Skeletal muscle tissue (tissue), 4 donors: ENCODE results near the gene FAM76B. TPM values are rescaled to one million over a fixed set of nuclear protein-coding genes. Genes with fewer than 3 reads are reported as not detected.

Experiments
- H3K27ac ChIP-seq: one replicate; pipeline ENCODE4 v1.7.0; 2013; ENCODE audit warnings: mild to moderate bottlenecking, low read depth, low read length, inconsistent platforms
- H3K27me3 ChIP-seq, 3 donors: one replicate each; pipeline ENCODE4 v1.7.0; 2013; ENCODE audit warnings: low read length in 3 of 3; ENCODE audit not compliant: control insufficient read depth in 3 of 3, insufficient read depth in 3 of 3
- H3K36me3 ChIP-seq, 3 donors: one replicate each; pipeline ENCODE4 v1.7.0; 2013; ENCODE audit warnings: low read length in 3 of 3; ENCODE audit not compliant: control insufficient read depth in 3 of 3, insufficient read depth in 3 of 3
- H3K4me1 ChIP-seq, 3 donors: one replicate each; pipeline ENCODE4 v1.7.0; 2013; ENCODE audit warnings: low read length in 3 of 3, mild to moderate bottlenecking in 3 of 3; ENCODE audit not compliant: control insufficient read depth in 3 of 3, insufficient read depth in 3 of 3
- H3K4me3 ChIP-seq, 3 donors: one replicate each; pipeline ENCODE4 v1.7.0; 2013; ENCODE audit warnings: low read length in 3 of 3
- H3K9ac ChIP-seq, 3 donors: one replicate each; pipeline ENCODE4 v1.7.0; 2013; ENCODE audit warnings: low read length in 3 of 3, mild to moderate bottlenecking in 3 of 3, moderate library complexity in 2 of 3, low read depth in 1 of 3
- H3K9me3 ChIP-seq, 3 donors: one replicate each; pipeline ENCODE4 v1.7.0; 2013; ENCODE audit warnings: low read length in 3 of 3; ENCODE audit not compliant: control insufficient read depth in 3 of 3
- total RNA-seq: library from RNA; depleted of rRNA; stranded (reverse); fragments of >200 nt; gene quantifications from one replicate; pipeline ENCODE4 v1.2.3, GENCODE V29; 2014
- donor health status: Osteomylitis.

The FAM76B gene
- total RNA-seq, 1 donor from 2014 or later: 12.0 TPM

DNA sequence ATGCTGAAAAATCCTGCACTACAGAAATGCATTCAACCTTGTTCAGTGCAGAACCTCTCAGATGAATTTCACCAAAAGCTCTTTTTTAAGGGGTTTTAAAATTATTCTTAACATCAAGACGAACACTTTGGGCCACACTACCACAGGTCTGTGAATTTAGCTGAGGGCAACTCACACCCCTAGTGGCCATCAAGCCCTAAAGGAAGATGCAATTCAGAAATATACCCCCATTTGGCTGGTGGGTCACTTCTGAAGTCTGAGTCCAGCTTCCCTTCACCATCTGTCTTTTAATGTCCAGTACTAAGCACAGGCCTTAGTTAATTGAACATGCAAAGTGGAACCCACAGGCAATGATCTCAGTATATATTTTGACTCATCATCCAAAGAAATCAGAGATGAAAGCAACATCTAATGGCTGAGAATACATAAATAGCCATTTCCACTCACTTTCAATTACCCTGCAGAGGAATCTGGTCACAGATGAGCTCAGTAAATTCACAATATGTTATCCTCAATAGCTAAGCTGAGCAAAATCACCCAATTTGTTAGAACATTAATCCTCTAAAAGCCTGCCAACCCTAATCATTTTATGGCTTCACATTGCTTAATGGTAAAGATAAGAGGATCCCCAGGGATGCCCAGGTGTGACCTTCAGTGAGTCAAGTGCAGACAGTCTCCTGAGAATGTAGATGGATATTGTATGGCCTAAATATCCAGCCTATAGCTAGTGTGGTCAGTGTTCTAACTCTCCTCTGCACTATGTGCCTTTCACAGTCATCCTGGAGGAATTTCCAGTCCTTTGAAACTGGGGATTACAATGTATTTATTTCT, 50.3 kb downstream of the FAM76B start:
- Histone ChIP-seq H3K9me3 (no peaks in the 10 kb centered on the region), H3K9ac (no peak overlapping the region), H3K36me3 (no peaks in the 10 kb centered on the region), H3K4me3 (no peak overlapping the region), H3K4me1 (no peaks in the 10 kb centered on the region), H3K27me3 (no peaks in the 10 kb centered on the region), H3K27ac (no peak overlapping the region)

DNA sequence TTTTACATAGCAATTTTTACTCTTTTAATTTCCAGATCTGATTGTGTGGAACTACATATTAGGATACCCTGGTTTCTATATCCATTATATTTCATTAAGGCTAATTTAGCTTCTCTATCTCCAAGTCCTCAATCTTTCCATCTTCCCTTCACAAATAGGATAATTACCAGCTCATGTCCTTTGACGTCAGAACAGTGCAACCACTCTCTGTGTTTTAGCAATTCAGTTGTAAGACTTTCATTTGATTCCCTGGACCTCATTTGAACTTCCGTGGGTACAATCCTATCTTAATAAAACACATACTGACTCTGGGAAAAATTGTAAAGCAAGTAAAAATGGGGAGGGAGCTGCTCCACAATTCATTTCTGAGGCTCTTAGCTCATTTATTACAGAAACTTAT, 52.8 kb downstream of the FAM76B start:
- no peaks in the 10 kb centered on the region for H3K27me3 ChIP-seq

DNA sequence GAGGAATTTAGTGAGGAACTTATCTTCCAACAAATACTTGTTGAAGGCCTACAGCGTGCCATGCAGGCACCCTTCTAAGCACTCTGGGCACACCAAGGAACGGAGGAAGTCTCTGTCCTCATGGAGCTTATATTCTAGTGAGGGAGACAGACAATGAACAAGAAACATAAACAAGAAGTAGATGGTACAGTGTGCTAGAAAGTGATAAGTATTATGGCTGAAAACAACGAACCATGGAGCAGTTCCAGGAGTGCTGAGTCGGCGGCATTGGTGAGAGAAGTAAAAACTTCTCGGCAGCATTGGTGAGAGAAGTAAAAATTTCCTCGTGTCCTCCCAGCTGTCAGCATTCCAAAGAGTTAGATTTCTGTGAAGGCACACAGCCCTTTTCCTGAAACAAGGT, 53.2 kb downstream of the FAM76B start:
- Histone ChIP-seq H3K27ac (no peak overlapping the region), H3K4me1 (no peaks in the 10 kb centered on the region), H3K9me3 (no peaks in the 10 kb centered on the region), H3K27me3 (no peaks in the 10 kb centered on the region), H3K9ac (no peak overlapping the region), H3K36me3 (no peaks in the 10 kb centered on the region), H3K4me3 (no peak overlapping the region)

More for the DNA sequence above, 52.8 kb downstream of the FAM76B start:
- Histone ChIP-seq H3K4me3 (no peak overlapping the region), H3K9ac (no peak overlapping the region), H3K4me1 (no peaks in the 10 kb centered on the region), H3K27ac (no peak overlapping the region), H3K9me3 (no peaks in the 10 kb centered on the region), H3K36me3 (no peaks in the 10 kb centered on the region)

DNA sequence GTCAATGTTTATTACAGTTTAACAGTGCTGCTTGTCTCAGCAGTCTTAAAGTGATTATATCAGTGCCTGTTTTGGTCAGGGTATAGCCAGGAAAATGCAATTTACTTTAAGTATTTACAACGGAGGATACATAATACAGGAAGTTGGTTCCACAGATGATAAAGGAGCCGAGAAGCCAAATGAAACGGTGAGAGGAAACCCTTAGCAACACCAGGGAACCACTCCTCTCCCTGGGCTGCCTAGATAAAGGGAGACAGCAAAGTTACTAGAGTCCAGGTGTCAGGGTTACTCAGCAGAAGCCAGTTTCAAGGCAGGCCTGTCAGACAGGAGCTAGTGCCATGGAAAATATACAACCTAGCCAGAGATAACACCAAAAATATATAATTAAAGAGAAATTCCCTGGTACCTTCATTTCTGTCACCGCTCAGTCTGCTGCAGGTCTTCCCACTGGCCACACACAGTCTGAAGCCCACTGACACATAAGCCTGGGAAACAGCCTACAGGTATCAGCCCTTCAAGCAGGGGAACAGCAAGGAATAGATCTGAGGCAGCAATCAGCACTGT, 55.5 kb downstream of the FAM76B start:
- Histone ChIP-seq H3K27me3 (no peaks in the 10 kb centered on the region), H3K4me1 (no peaks in the 10 kb centered on the region), H3K9me3 (no peaks in the 10 kb centered on the region), H3K9ac (no peak overlapping the region), H3K36me3 (no peaks in the 10 kb centered on the region), H3K27ac (no peak overlapping the region), H3K4me3 (no peak overlapping the region)

DNA sequence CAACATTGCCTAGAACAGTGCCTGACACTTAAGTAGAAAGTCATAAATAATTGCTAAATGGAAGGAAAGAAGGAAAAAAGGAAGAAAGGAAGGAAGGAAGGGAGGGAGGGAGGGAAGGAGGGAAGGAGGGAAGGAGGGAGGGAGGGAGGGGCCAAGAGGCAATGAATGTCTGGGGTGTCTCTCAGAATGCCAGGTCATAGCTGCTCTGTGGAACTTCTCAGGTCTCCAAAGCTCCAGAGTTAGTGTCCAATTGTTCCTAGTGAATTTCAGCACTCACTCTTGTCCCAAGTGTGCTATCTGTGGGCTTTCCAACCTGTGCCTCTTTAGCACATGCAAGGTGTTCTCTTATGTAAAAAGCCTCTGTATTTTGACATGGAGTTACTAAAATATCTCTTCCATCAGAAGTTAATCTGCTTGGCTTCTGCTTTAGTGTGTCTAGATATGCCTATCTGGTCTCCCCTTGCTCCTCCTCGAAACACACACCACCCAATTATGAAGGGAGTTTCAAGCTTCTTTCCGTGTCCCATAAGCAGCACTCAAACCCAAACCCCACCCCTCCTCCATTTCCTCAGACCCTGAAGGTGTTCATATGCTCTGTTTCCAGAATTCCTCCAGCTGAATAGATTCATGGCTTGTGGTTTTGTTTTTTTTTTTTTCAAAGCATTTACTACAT, 56.5 kb downstream of the FAM76B start:
- H3K36me3 ChIP-seq: no peaks in the 10 kb centered on the region

DNA sequence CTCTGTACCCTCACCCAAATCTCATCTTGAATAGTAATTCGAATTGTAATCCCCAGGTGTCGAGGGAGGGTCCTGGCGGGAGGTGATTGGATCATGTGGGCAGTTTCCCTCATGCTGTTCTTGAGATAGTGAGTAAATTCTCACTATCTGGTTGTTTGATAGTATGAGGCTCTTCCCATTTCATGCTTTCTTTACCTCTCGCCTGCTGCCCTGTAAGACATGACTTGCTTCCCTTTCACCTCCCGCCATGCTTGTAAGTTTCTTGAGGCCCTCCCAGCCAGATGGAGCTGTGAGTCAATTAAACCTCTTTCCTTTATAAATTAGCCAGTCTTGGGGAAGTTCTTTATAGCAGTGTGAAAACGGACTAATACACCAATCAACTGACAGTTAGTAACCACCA, 60.1 kb downstream of the FAM76B start:
- H3K27me3 ChIP-seq: no peaks in the 10 kb centered on the region
- no peak overlapping the region for H3K4me3 ChIP-seq
- H3K36me3 ChIP-seq: no peaks in the 10 kb centered on the region
- H3K9me3 ChIP-seq: no peaks in the 10 kb centered on the region
- H3K4me1 ChIP-seq: peaks cover 3 to 10% (median 8%) of the 10 kb centered on the region in 3 donors
- no peak overlapping the region for H3K9ac ChIP-seq
- no peak overlapping the region for H3K27ac ChIP-seq

More for the DNA sequence above, 56.5 kb downstream of the FAM76B start:
- no peaks in the 10 kb centered on the region for H3K9me3 ChIP-seq
- no peak overlapping the region for H3K4me3 ChIP-seq
- H3K27ac ChIP-seq: no peak overlapping the region
- no peaks in the 10 kb centered on the region for H3K27me3 ChIP-seq
- H3K4me1 ChIP-seq: peaks cover 0 to under 1% (median 0%) of the 10 kb centered on the region in 3 donors
- H3K9ac ChIP-seq: no peak overlapping the region

DNA sequence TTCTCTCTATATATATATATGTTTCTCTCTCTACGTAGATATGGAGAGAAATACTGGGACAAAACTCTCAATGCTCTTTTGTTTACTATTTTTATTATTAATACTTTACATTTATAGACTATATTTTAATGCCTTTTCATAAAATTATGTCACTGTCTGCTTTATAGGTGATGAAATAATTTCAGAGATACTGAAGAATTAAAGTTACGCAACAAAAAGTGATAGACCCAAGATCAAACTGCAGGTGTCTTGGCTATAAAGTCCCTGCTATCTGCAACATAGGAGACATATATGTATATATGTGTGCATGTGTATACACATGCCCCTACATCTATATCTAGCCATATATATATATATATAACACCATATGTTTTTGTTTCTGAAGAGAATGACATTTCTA, 60.8 kb downstream of the FAM76B start:
- Histone ChIP-seq H3K9ac (no peak overlapping the region), H3K36me3 (no peaks in the 10 kb centered on the region)

DNA sequence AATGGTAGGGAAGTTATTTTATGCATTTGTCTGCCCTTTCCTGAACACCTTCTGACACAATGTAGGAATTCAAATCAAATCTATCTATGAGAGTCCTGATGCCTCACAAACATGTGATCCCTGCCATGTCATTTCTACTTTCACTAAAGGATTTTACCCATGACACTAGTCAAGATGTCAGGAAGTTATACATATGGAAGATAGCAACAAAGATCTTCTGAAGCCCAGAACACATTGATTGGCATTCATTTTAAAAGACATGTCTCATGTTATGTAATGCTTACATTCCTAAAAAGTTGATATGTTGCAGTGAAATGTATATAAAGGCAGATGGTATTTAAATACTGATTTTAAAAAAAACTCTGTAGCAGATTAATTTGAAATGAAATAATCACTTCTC, 61.5 kb downstream of the FAM76B start:
- Histone ChIP-seq H3K4me1 (peaks cover 3 to 10% (median 8%) of the 10 kb centered on the region in 3 donors), H3K36me3 (no peaks in the 10 kb centered on the region), H3K9ac (no peak overlapping the region), H3K9me3 (no peaks in the 10 kb centered on the region), H3K27ac (no peak overlapping the region), H3K27me3 (no peaks in the 10 kb centered on the region), H3K4me3 (no peak overlapping the region)

More for the DNA sequence above, 60.8 kb downstream of the FAM76B start:
- Histone ChIP-seq H3K4me1 (peaks cover 3 to 10% (median 8%) of the 10 kb centered on the region in 3 donors), H3K4me3 (no peak overlapping the region), H3K9me3 (no peaks in the 10 kb centered on the region), H3K27ac (no peak overlapping the region), H3K27me3 (no peaks in the 10 kb centered on the region)

DNA sequence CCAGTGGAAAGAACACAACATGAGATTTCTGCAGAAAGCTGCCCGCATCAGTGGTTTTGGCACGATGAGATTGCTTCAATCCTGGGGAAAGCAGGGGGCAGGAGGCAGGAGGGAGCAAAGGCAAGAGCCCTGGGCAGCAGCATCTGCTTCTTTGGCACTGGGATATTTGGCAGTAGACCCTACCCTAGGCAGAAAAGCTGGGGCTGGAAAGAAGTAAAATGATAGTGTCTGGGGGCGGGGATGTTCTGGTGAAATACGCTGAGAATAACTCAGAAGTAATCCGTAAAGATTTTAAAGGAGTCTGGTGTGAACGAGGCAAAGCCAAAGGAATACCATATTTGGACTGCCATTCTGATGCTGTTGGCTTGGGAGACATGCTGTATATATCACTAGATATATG, 62.0 kb downstream of the FAM76B start:
- H3K9ac ChIP-seq: peak overlapping the region in 1 of 3 donors; percentile 6
- no peaks in the 10 kb centered on the region for H3K36me3 ChIP-seq
- H3K27ac ChIP-seq: no peak overlapping the region
- no peak overlapping the region for H3K4me3 ChIP-seq
- H3K27me3 ChIP-seq: no peaks in the 10 kb centered on the region
- H3K4me1 ChIP-seq: peaks cover 3 to 10% (median 8%) of the 10 kb centered on the region in 3 donors
- H3K9me3 ChIP-seq: no peaks in the 10 kb centered on the region

DNA sequence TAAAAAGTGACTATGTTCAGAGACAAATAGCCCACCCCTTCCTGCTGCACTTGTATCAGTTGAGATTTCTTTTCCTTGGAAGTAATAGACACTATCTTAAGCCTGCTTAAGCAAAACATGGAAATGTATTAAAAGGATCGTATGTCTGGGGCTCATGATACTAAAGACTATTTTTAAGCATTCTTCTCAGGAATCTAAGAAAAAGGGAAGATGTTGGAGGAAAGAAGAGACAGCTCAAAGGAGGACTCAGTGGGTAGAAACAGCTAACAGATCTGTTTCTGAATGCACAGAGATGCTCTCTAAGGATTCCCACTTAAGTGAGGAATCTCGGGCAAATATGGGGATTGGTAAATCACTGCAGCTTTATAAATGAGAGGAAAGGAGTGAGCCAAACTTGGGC, 62.5 kb downstream of the FAM76B start:
- H3K4me1 ChIP-seq: peaks cover 3 to 10% (median 8%) of the 10 kb centered on the region in 3 donors
- no peak overlapping the region for H3K4me3 ChIP-seq
- no peak overlapping the region for H3K27ac ChIP-seq
- no peaks in the 10 kb centered on the region for H3K27me3 ChIP-seq
- no peak overlapping the region for H3K9ac ChIP-seq
- no peaks in the 10 kb centered on the region for H3K9me3 ChIP-seq
- no peaks in the 10 kb centered on the region for H3K36me3 ChIP-seq
